ENCODE measurements around the gene EEF1A2. TPM values are rescaled to one million over a fixed set of nuclear protein-coding genes. Genes with fewer than 3 reads are reported as not detected.

EEF1A2 gene
- total and polyA plus RNA-seq, 12 donors: 881 to 1,465 (median 1,307) TPM

- no peak overlapping the region for H3K4me3 ChIP-seq
- no peak for DNase-seq
- peaks cover 2 to 38% (median 25%) of the 10 kb centered on the region in 9 donors for H3K4me1 ChIP-seq
- intact Hi-C loops (cut with DNase I): no loop called here
- no peak for ATAC-seq
- H3K36me3 ChIP-seq: no peaks in the 10 kb centered on the region
- no peaks in the 10 kb centered on the region for H3K9me3 ChIP-seq
- WGBS, 2 donors: 79 to 93% methylated on average over 4 to 10 of the region's 10 CpGs
- peaks cover 0 to 79% (median 55%) of the 10 kb centered on the region in 7 donors for H3K27me3 ChIP-seq
- no peak for TF ChIP-seq CTCF (IDR thresholded peaks at IDR 0.05)
- H3K27ac ChIP-seq: no peak overlapping the region
Measured at GRCh38 chr20:63455568-63455859, 43.4 kb downstream of the EEF1A2 start.

- no peak for TF ChIP-seq CTCF (IDR thresholded peaks at IDR 0.05)
- Histone ChIP-seq H3K36me3 (no peaks in the 10 kb centered on the region), H3K4me3 (peak overlapping the region in 5 of 10 donors; percentile 1 to 45 (median 37)), H3K27ac (no peak overlapping the region), H3K9me3 (no peaks in the 10 kb centered on the region), H3K27me3 (peaks cover 0 to 75% (median 55%) of the 10 kb centered on the region in 7 donors), H3K4me1 (peaks cover 2 to 38% (median 25%) of the 10 kb centered on the region in 9 donors)
- intact Hi-C loops (cut with DNase I): no loop called here
- no peak for ATAC-seq
- DNase-seq: no peak
- WGBS, 2 donors: 39% methylated on average over 35 of the region's 35 CpGs
Measured at GRCh38 chr20:63454731-63455567, 43.9 kb downstream of the EEF1A2 start.

GRCh38 chr20:63452821-63453523 lies 45.9 kb downstream of the EEF1A2 start:
- peaks cover 2 to 38% (median 25%) of the 10 kb centered on the region in 9 donors for H3K4me1 ChIP-seq
- H3K9me3 ChIP-seq: no peaks in the 10 kb centered on the region
- peak overlapping the region in 1 of 10 donors; percentile 1 for H3K4me3 ChIP-seq
- no peaks in the 10 kb centered on the region for H3K36me3 ChIP-seq
- DNase-seq (no peak), ATAC-seq (peak in 1 of 8 donors; percentile 26)
- intact Hi-C loops (cut with DNase I): no loop called here
- peak in 4 of 9 donors; percentile 12 to 37 (median 18) for TF ChIP-seq CTCF (IDR thresholded peaks at IDR 0.05)
- peak overlapping the region in 1 of 10 donors; percentile 64 for H3K27ac ChIP-seq
- 50 to 56% methylated on average over 46 of the region's 46 CpGs for WGBS, 2 donors
- peaks cover 0 to 76% (median 60%) of the 10 kb centered on the region in 7 donors for H3K27me3 ChIP-seq

GRCh38 chr20:63452341-63452740 lies 46.5 kb downstream of the EEF1A2 start:
- no peak for TF ChIP-seq CTCF (IDR thresholded peaks at IDR 0.05)
- ATAC-seq (no peak), DNase-seq (no peak)
- peaks cover 0 to 32% (median 19%) of the 10 kb centered on the region in 9 donors for H3K4me1 ChIP-seq
- no peak overlapping the region for H3K27ac ChIP-seq
- H3K36me3 ChIP-seq: no peaks in the 10 kb centered on the region
- intact Hi-C loops (cut with DNase I): no loop called here
- no peaks in the 10 kb centered on the region for H3K9me3 ChIP-seq
- peaks cover 0 to 77% (median 60%) of the 10 kb centered on the region in 7 donors for H3K27me3 ChIP-seq
- 87 to 90% methylated on average over 20 of the region's 20 CpGs for WGBS, 2 donors
- H3K4me3 ChIP-seq: no peak overlapping the region

Data from heart right ventricle (tissue), 16 donors.